ENCODE measurements around the gene NDEL1. TPM values are rescaled to one million over a fixed set of nuclear protein-coding genes. Genes with fewer than 3 reads are reported as not detected.
A peak's percentile ranks its signal among the peaks of the same experiment; 100 is the strongest.

NDEL1 gene
- total and polyA plus RNA-seq, 9 of the 15 experiments (the other 6 are each of a cell fraction or from before 2014, with no cell fraction given), result 0.86 to 30.5 (median 22.7) TPM

DNA sequence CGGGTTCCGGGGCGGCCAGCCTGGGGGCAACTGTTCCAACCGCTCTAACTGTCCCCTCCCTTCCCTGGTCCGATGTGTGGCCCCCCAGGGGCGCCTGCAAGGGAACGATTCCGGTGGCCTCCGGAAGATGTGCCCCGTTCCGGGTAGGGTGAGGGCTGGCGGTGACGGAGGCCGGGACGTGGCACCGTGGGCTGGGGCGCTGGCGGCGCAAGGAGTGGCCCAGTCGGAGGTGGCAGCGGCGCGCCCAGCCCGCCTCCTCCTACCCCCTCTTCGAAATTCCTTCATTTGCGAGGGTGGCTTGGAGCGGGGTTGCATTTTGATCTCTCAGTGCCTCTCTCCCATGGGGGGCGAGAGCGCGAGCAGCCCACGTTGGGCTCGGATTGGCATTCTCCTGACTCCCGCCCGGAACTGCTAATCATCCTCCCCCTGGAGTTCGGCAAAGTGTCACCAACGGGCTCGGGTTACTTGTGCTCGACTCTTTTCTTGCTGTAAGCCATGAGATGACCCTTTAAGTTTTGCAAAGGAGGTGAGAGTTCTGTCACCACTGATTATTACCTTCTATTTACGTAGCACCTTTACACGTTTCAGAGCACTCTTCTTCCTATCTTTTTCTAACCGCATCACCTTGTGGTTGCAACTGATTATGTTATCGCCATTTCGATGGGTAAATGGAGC, 622 bp downstream of the NDEL1 start (continued):
- TF ChIP-seq, protein P1, sequence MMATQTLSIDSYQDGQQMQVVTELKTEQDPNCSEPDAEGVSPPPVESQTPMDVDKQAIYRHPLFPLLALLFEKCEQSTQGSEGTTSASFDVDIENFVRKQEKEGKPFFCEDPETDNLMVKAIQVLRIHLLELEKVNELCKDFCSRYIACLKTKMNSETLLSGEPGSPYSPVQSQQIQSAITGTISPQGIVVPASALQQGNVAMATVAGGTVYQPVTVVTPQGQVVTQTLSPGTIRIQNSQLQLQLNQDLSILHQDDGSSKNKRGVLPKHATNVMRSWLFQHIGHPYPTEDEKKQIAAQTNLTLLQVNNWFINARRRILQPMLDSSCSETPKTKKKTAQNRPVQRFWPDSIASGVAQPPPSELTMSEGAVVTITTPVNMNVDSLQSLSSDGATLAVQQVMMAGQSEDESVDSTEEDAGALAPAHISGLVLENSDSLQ (IDR thresholded peaks at IDR 0.05), result no peak
- TF ChIP-seq, protein P2, sequence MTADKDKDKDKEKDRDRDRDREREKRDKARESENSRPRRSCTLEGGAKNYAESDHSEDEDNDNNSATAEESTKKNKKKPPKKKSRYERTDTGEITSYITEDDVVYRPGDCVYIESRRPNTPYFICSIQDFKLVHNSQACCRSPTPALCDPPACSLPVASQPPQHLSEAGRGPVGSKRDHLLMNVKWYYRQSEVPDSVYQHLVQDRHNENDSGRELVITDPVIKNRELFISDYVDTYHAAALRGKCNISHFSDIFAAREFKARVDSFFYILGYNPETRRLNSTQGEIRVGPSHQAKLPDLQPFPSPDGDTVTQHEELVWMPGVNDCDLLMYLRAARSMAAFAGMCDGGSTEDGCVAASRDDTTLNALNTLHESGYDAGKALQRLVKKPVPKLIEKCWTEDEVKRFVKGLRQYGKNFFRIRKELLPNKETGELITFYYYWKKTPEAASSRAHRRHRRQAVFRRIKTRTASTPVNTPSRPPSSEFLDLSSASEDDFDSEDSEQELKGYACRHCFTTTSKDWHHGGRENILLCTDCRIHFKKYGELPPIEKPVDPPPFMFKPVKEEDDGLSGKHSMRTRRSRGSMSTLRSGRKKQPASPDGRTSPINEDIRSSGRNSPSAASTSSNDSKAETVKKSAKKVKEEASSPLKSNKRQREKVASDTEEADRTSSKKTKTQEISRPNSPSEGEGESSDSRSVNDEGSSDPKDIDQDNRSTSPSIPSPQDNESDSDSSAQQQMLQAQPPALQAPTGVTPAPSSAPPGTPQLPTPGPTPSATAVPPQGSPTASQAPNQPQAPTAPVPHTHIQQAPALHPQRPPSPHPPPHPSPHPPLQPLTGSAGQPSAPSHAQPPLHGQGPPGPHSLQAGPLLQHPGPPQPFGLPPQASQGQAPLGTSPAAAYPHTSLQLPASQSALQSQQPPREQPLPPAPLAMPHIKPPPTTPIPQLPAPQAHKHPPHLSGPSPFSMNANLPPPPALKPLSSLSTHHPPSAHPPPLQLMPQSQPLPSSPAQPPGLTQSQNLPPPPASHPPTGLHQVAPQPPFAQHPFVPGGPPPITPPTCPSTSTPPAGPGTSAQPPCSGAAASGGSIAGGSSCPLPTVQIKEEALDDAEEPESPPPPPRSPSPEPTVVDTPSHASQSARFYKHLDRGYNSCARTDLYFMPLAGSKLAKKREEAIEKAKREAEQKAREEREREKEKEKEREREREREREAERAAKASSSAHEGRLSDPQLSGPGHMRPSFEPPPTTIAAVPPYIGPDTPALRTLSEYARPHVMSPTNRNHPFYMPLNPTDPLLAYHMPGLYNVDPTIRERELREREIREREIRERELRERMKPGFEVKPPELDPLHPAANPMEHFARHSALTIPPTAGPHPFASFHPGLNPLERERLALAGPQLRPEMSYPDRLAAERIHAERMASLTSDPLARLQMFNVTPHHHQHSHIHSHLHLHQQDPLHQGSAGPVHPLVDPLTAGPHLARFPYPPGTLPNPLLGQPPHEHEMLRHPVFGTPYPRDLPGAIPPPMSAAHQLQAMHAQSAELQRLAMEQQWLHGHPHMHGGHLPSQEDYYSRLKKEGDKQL (CRISPR knock-in tag; IDR thresholded peaks at IDR 0.05; ENCODE audit: borderline replicate concordance), result no peak
- no peak for TF ChIP-seq NRF1 (conservative IDR thresholded peaks at IDR 0.05 in 1 of 2, IDR thresholded peaks at IDR 0.05 in 1 of 2)
- TF ChIP-seq SRF (CRISPR knock-in tag; IDR thresholded peaks at IDR 0.05), result no peak
- TF ChIP-seq BDP1 (IDR thresholded peaks at IDR 0.05; ENCODE audit: insufficient read depth, insufficient read length), result no peak
- no peak for TF ChIP-seq ZNF589 (CRISPR knock-in tag; IDR thresholded peaks at IDR 0.05; ENCODE audit: low read depth)
- TF ChIP-seq, protein P3, sequence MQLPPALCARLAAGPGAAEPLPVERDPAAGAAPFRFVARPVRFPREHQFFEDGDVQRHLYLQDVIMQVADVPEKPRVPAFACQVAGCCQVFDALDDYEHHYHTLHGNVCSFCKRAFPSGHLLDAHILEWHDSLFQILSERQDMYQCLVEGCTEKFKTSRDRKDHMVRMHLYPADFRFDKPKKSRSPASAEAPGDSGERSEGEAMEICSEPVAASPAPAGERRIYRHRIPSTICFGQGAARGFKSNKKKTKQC (CRISPR knock-in tag; IDR thresholded peaks at IDR 0.05), result peak; percentile 70; the same call in 1 of the 2 replicates
- TF ChIP-seq, protein P4, sequence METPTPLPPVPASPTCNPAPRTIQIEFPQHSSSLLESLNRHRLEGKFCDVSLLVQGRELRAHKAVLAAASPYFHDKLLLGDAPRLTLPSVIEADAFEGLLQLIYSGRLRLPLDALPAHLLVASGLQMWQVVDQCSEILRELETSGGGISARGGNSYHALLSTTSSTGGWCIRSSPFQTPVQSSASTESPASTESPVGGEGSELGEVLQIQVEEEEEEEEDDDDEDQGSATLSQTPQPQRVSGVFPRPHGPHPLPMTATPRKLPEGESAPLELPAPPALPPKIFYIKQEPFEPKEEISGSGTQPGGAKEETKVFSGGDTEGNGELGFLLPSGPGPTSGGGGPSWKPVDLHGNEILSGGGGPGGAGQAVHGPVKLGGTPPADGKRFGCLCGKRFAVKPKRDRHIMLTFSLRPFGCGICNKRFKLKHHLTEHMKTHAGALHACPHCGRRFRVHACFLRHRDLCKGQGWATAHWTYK (CRISPR knock-in tag; IDR thresholded peaks at IDR 0.05), result no peak
- TF ChIP-seq RBM14 (IDR thresholded peaks at IDR 0.05; ENCODE audit: borderline replicate concordance, insufficient read depth, low read depth, low read length), result no peak
- TF ChIP-seq, protein P5, sequence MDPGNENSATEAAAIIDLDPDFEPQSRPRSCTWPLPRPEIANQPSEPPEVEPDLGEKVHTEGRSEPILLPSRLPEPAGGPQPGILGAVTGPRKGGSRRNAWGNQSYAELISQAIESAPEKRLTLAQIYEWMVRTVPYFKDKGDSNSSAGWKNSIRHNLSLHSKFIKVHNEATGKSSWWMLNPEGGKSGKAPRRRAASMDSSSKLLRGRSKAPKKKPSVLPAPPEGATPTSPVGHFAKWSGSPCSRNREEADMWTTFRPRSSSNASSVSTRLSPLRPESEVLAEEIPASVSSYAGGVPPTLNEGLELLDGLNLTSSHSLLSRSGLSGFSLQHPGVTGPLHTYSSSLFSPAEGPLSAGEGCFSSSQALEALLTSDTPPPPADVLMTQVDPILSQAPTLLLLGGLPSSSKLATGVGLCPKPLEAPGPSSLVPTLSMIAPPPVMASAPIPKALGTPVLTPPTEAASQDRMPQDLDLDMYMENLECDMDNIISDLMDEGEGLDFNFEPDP (CRISPR knock-in tag; IDR thresholded peaks at IDR 0.05), result no peak
- TF ChIP-seq, protein P6, sequence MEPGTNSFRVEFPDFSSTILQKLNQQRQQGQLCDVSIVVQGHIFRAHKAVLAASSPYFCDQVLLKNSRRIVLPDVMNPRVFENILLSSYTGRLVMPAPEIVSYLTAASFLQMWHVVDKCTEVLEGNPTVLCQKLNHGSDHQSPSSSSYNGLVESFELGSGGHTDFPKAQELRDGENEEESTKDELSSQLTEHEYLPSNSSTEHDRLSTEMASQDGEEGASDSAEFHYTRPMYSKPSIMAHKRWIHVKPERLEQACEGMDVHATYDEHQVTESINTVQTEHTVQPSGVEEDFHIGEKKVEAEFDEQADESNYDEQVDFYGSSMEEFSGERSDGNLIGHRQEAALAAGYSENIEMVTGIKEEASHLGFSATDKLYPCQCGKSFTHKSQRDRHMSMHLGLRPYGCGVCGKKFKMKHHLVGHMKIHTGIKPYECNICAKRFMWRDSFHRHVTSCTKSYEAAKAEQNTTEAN (CRISPR knock-in tag; IDR thresholded peaks at IDR 0.05), result no peak
- TF ChIP-seq ZNF175 (CRISPR knock-in tag; IDR thresholded peaks at IDR 0.05; ENCODE audit: low read depth), result no peak
- no peak for TF ChIP-seq PCBP2 (IDR thresholded peaks at IDR 0.05; ENCODE audit: low read depth, low read length, poor library complexity, severe bottlenecking)
- no peak for TF ChIP-seq SUPT5H (IDR thresholded peaks at IDR 0.05)
- peak; percentile 66; the same call in 1 of the 2 replicates for TF ChIP-seq MTA3 (IDR thresholded peaks at IDR 0.05; ENCODE audit: borderline replicate concordance)

Data from K562 (cell line).